Liver (tissue), 9 donors: ENCODE results near the gene MTSS2. TPM values are rescaled to one million over a fixed set of nuclear protein-coding genes. Genes with fewer than 3 reads are reported as not detected.

ENCODE experiments used
- DNase-seq: peaks from one replicate; pipeline ENCODE4 v3.0.0-alpha.2; 2017; ENCODE audit warnings: low spot score
- H3K27ac ChIP-seq, 2 donors: one replicate each; pipeline ENCODE4 v1.7.0; 2013; ENCODE audit warnings: inconsistent platforms in 2 of 2, low read length in 2 of 2, control low read depth in 1 of 2, low read depth in 1 of 2, mild to moderate bottlenecking in 1 of 2
- H3K27me3 ChIP-seq, 4 donors: one replicate each; pipeline versions ENCODE4 v1.6.1 to v1.7.0; 2013; ENCODE audit warnings: low read length in 3 of 4, inconsistent platforms in 1 of 4, mild to moderate bottlenecking in 1 of 4, moderate library complexity in 1 of 4; ENCODE audit not compliant: control insufficient read depth in 4 of 4, insufficient read depth in 4 of 4
- H3K36me3 ChIP-seq, 4 donors: one replicate each; pipeline versions ENCODE4 v1.6.1 to v1.7.0; 2013; ENCODE audit warnings: low read length in 3 of 4, mild to moderate bottlenecking in 3 of 4, low read depth in 1 of 4, moderate library complexity in 1 of 4; ENCODE audit not compliant: control insufficient read depth in 4 of 4, insufficient read depth in 3 of 4
- H3K4me1 ChIP-seq, 4 donors: one replicate each; pipeline versions ENCODE4 v1.6.1 to v1.7.0; 2013; ENCODE audit warnings: low read length in 3 of 4, mild to moderate bottlenecking in 3 of 4, moderate library complexity in 1 of 4; ENCODE audit not compliant: control insufficient read depth in 4 of 4, insufficient read depth in 4 of 4
- H3K4me3 ChIP-seq, 3 donors: one replicate each; pipeline versions ENCODE4 v1.6.1 to v1.7.0; 2013; ENCODE audit warnings: low read length in 3 of 3, control low read depth in 1 of 3, low read depth in 1 of 3, mild to moderate bottlenecking in 1 of 3
- H3K9ac ChIP-seq, 2 donors: one replicate each; pipeline ENCODE4 v1.7.0; 2013; ENCODE audit warnings: low read length in 2 of 2, mild to moderate bottlenecking in 2 of 2, moderate library complexity in 2 of 2, control low read depth in 1 of 2, low read depth in 1 of 2
- H3K9me3 ChIP-seq, 4 donors: one replicate each; pipeline versions ENCODE4 v1.6.1 to v1.7.0; 2013; ENCODE audit warnings: low read length in 3 of 4; ENCODE audit not compliant: control insufficient read depth in 4 of 4
- EGR1 ChIP-seq, 2 donors: IDR thresholded peaks; 2 replicates each; pipeline ENCODE4 v1.6.1; 2016 to 2018; ENCODE audit warnings: antibody characterized with exemption in 2 of 2, low read depth in 2 of 2
- FOXA1 ChIP-seq: IDR thresholded peaks from 2 replicates; pipeline ENCODE4 v1.6.1; 2016; ENCODE audit warnings: antibody characterized with exemption
- FOXA2 ChIP-seq: IDR thresholded peaks from 2 replicates; pipeline ENCODE4 v1.6.1; 2016; ENCODE audit warnings: antibody characterized with exemption
- HNF4A ChIP-seq, 2 donors: conservative IDR thresholded peaks; 2 replicates each; pipeline ENCODE4 v1.6.1; 2016; ENCODE audit warnings: antibody characterized with exemption in 2 of 2, mild to moderate bottlenecking in 2 of 2
- RAD21 ChIP-seq, 2 donors: IDR thresholded peaks; 2 replicates each; pipeline ENCODE4 v1.6.1; 2016; ENCODE audit warnings: antibody characterized with exemption in 2 of 2, mild to moderate bottlenecking in 2 of 2
- RXRA ChIP-seq, 2 donors: IDR thresholded peaks; 2 replicates each; pipeline ENCODE4 v1.6.1; 2017 to 2018; ENCODE audit warnings: antibody characterized with exemption in 2 of 2, mild to moderate bottlenecking in 1 of 2
- SP1 ChIP-seq: IDR thresholded peaks from 2 replicates; pipeline ENCODE4 v1.6.1; 2018; ENCODE audit warnings: antibody characterized with exemption, mild to moderate bottlenecking
- YY1 ChIP-seq: IDR thresholded peaks from 2 replicates; pipeline ENCODE4 v1.6.1; 2016; ENCODE audit warnings: antibody characterized with exemption, mild to moderate bottlenecking
- WGBS: extraction: QIAGEN DNeasy Blood & Tissue Kit; methylation state at CpG from one replicate; pipeline ENCODE4 v1.1.7; 2013; 5-methylcytosine and 5-hydroxymethylcytosine counted together
- polyA plus RNA-seq, 2 donors: library from polyadenylated mRNA; stranded (reverse) in 1 of 2; unstranded in 1 of 2; fragments of 200-250 nt in 1 of 2; fragments of >200 nt in 1 of 2; fragmentation: Nextera tagmentation in 1 of 2; extraction: Ambion mirVana in 1 of 2; gene quantifications; one replicate each; pipeline versions ENCODE4 v1.2.1 to v1.2.3, GENCODE V29; 2013 to 2015
- total RNA-seq, 2 donors: library from RNA; depleted of rRNA; stranded (reverse); fragments of >200 nt; gene quantifications; one replicate each; pipeline ENCODE4 v1.2.3, GENCODE V29; 2014
- TF ChIP-seq, protein P1 (sequence below): IDR thresholded peaks from 2 replicates; pipeline ENCODE4 v1.6.1; 2016; ENCODE audit warnings: antibody characterized with exemption
- TF ChIP-seq, protein P2 (sequence below): IDR thresholded peaks from 2 replicates; pipeline ENCODE4 v1.6.1; 2016; ENCODE audit warnings: antibody characterized with exemption, mild to moderate bottlenecking
- TF ChIP-seq, protein P3 (sequence below): IDR thresholded peaks from 2 replicates; pipeline ENCODE4 v1.6.1; 2016; ENCODE audit warnings: antibody characterized with exemption
- TF ChIP-seq, protein P4 (sequence below): IDR thresholded peaks from 2 replicates; pipeline ENCODE4 v1.6.1; 2016; ENCODE audit warnings: antibody characterized with exemption
- donor health status: healthy.
- donor health status: healthy.
- donor health status: healthy.
- donor health status: healthy.
- donor health status: healthy.

MTSS2 gene
- total and polyA plus RNA-seq, 4 donors = 3.8 to 95.7 (median 35.9) TPM

DNA sequence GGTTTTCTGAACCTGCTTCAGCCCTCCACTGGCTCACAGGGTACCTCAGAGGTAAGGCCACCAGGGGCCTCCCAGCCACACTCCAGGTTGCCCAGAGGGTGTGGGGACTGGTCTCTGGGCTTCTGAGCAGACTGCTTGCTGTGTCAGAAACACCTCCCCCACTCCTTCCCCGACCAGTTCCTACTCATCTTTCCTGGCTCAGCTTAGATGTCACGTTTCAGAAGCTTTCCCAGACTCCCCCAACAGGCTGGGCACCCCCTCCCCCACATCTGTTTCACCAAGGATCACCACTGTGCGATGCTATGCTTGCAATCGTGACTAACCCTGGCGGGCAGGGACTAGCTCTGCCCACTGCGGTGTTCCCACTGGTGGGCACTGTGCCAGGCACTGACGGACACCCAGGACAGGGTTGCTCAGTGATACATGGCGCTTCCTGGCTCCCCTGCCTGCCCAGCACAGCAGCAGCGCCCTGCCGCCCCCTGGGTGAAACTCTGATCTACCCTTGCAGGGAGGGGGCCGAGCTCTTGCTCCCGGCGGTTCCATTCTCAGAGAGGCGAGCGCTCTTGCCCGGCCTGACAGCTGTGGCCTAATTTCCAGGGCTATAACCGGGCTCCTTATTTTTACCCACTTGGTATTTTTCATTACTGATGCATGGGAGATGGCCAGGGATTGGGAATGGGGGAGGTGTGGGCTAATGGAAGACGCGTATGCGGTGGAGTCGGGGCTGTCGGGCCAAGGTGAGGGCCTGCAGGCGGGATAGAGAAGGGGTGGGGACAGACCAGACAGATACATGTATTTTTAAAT lies 29.4 kb upstream of the MTSS2 start:
- H3K4me3 ChIP-seq = no peak overlapping the region
- WGBS = 43% methylated on average over 23 of the region's 23 CpGs
- no peak for DNase-seq
- H3K9me3 ChIP-seq = no peaks in the 10 kb centered on the region
- peak overlapping the region; percentile 56 to 71 for H3K27ac ChIP-seq
- TF ChIP-seq FOXA1 (no peak), SP1 (peak; percentile 49), RXRA (IDR thresholded peaks at IDR 0.05) (peak in 1 of 2 donors; percentile 44), HNF4A (conservative IDR thresholded peaks at IDR 0.05) (peak in 1 of 2 donors; percentile 48), YY1 (peak; percentile 81), RAD21 (IDR thresholded peaks at IDR 0.05) (peak in 1 of 2 donors; percentile 45), FOXA2 (no peak)
- H3K9ac ChIP-seq = peak overlapping the region in 1 of 2 donors; percentile 4
- H3K4me1 ChIP-seq = peaks cover 22 to 38% (median 30%) of the 10 kb centered on the region in 4 donors
- no peaks in the 10 kb centered on the region for H3K27me3 ChIP-seq
- peaks cover 0 to 4% (median 2%) of the 10 kb centered on the region in 4 donors for H3K36me3 ChIP-seq

DNA sequence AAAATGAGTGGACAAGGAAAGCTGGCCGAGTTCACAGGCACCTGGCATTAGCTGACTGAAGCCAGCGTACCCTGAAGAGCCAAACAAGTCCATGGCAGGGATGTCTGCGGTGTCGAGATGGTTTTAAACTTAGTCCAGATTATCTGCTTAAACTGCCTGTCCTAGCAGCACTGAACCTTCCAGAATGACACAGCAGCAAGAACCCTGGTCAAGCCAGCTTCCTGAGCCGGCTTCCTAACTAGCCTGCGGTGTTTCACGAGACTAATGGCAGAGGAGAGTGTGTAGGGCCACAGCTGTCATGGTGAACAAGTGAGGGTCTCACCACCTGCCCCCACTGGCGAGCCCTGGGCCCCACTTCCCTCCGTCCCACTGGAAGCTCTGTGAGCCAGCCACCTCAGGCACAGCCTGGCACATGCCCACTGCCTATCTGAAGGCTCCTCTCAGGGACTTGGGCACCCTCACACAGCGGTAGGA lies 28.8 kb upstream of the MTSS2 start:
- Histone ChIP-seq H3K27me3 (no peaks in the 10 kb centered on the region), H3K4me1 (peaks cover 28 to 44% (median 37%) of the 10 kb centered on the region in 4 donors), H3K4me3 (no peak overlapping the region), H3K9me3 (no peaks in the 10 kb centered on the region), H3K27ac (peak overlapping the region; percentile 56 to 71), H3K36me3 (peaks cover 0 to 2% (median 0%) of the 10 kb centered on the region in 4 donors), H3K9ac (no peak overlapping the region)
- WGBS = 86% methylated on average over 10 of the region's 10 CpGs
- DNase-seq = no peak
- TF ChIP-seq, protein P1, sequence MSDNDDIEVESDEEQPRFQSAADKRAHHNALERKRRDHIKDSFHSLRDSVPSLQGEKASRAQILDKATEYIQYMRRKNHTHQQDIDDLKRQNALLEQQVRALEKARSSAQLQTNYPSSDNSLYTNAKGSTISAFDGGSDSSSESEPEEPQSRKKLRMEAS = no peak
- TF ChIP-seq SP1 (no peak), YY1 (no peak), FOXA1 (no peak), EGR1 (IDR thresholded peaks at IDR 0.05; ENCODE audit: low read depth in 2 of 2) (no peak)
- TF ChIP-seq, protein P2, sequence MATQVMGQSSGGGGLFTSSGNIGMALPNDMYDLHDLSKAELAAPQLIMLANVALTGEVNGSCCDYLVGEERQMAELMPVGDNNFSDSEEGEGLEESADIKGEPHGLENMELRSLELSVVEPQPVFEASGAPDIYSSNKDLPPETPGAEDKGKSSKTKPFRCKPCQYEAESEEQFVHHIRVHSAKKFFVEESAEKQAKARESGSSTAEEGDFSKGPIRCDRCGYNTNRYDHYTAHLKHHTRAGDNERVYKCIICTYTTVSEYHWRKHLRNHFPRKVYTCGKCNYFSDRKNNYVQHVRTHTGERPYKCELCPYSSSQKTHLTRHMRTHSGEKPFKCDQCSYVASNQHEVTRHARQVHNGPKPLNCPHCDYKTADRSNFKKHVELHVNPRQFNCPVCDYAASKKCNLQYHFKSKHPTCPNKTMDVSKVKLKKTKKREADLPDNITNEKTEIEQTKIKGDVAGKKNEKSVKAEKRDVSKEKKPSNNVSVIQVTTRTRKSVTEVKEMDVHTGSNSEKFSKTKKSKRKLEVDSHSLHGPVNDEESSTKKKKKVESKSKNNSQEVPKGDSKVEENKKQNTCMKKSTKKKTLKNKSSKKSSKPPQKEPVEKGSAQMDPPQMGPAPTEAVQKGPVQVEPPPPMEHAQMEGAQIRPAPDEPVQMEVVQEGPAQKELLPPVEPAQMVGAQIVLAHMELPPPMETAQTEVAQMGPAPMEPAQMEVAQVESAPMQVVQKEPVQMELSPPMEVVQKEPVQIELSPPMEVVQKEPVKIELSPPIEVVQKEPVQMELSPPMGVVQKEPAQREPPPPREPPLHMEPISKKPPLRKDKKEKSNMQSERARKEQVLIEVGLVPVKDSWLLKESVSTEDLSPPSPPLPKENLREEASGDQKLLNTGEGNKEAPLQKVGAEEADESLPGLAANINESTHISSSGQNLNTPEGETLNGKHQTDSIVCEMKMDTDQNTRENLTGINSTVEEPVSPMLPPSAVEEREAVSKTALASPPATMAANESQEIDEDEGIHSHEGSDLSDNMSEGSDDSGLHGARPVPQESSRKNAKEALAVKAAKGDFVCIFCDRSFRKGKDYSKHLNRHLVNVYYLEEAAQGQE = no peak
- TF ChIP-seq, protein P3, sequence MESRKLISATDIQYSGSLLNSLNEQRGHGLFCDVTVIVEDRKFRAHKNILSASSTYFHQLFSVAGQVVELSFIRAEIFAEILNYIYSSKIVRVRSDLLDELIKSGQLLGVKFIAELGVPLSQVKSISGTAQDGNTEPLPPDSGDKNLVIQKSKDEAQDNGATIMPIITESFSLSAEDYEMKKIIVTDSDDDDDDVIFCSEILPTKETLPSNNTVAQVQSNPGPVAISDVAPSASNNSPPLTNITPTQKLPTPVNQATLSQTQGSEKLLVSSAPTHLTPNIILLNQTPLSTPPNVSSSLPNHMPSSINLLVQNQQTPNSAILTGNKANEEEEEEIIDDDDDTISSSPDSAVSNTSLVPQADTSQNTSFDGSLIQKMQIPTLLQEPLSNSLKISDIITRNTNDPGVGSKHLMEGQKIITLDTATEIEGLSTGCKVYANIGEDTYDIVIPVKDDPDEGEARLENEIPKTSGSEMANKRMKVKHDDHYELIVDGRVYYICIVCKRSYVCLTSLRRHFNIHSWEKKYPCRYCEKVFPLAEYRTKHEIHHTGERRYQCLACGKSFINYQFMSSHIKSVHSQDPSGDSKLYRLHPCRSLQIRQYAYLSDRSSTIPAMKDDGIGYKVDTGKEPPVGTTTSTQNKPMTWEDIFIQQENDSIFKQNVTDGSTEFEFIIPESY = no peak
- TF ChIP-seq, protein P4, sequence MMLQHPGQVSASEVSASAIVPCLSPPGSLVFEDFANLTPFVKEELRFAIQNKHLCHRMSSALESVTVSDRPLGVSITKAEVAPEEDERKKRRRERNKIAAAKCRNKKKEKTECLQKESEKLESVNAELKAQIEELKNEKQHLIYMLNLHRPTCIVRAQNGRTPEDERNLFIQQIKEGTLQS = no peak
